Measurements from ENCODE around the gene FLNC.

DNA sequence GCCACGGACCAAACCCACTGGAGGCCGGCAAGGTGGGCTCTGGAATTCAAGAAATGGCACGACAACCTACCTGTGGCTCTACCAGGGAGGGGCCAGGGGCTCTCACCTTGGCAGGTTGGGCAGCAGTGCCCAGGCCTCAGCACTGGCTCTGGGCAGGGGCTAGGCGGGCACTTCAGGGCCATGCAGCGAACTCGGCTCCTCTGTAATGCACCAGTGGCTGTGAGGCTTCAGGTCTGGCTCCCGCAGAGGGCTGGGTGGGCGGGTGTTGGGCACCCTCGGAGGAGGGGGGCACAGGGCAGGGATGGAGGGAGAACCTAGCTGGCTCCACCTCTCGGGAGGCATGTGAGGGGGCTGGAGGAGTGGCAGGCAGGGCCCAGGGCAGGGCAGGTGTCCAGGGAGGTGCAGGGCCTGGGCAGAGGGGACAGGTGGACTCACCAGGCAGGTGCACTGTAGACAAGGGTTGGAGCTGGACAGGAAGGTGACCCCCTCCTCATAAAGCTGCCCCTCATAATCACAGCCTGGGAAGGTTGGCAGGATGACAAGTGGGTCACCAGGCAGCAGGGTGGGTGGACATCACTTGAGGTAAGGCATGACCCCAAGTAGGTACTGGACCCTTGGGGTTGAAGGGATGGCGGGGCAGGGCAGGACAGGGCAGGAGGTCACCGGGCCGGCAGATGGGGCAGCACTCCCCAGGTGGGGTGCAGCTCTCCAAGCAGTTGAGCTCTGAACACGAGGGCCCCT, 73.6 kb downstream of the FLNC start:
- TF ChIP-seq EZH2 (IDR thresholded peaks at IDR 0.05; ENCODE audit: insufficient read depth, poor library complexity, severe bottlenecking): no peak
- TF ChIP-seq EZH2phosphoT487 (IDR thresholded peaks at IDR 0.05; ENCODE audit: insufficient read depth, low read depth): no peak
